Heart left ventricle (tissue), 13 donors: ENCODE data around the gene PAPOLB.

Source experiments
- CTCF ChIP-seq, 12 donors: fragments of 200-600 bp; sonication (generic) in 4 of 12; IDR thresholded peaks; one replicate each; pipeline versions ENCODE4 v1.5.0 to v1.8.0; 2018 to 2022; ENCODE audit warnings: antibody characterized with exemption in 12 of 12, mild to moderate bottlenecking in 5 of 12
- POLR2A ChIP-seq, 2 donors: fragments of 450-650 bp; IDR thresholded peaks; one replicate each; pipeline ENCODE4 v1.6.1; 2017; ENCODE audit warnings: antibody characterized with exemption in 2 of 2, mild to moderate bottlenecking in 2 of 2, moderate library complexity in 2 of 2
- donor health status: ischemic (EF 13 %, LVEDD 7.1; RV severe dilation, severe dysfunction).
- donor health status: DM: no; HTN: yes; CAD: no.
- donor health status: DM: no; HTN: no; CAD: no.
- donor health status: ischemic (EF 25% LVEDD 6.9; RV normal size, moderate dysfunction).
- donor health status: ischemic (EF 25% LVEDD 5.7; RV mildly dilated, moderate dysfunction).
- donor health status: ischemic (EF 35%, LVEDD 5.7; RV mildly dilated, moderate dysfunction).
- donor health status: nonischemic (EF 11% LVEDD 7.7; RV severe dilation, severe dysfunction).
- donor health status: DM: yes; HTN: yes; CAD: no.
- donor health status: PGD.
- donor health status: ischemic (EF 29% LVEDD 5.4; RV normal size, mild dysfunction).
- donor health status: nonischemic (EF 23%, LVEDD 6.1; RV moderate dilation, normal function).

GRCh38 chr7:4835398-4836205 lies 26.2 kb downstream of the PAPOLB start:
- no peak for TF ChIP-seq CTCF (IDR thresholded peaks at IDR 0.05)
- TF ChIP-seq POLR2A (IDR thresholded peaks at IDR 0.05) = no peak
